HG02610 (cell line): ENCODE results near the gene DRC3.

Source experiments
- ATAC-seq: cut with Tn5 transposase; IDR thresholded peaks from one replicate; pipeline ENCODE4 v1.9.1; 2021; ENCODE audit warnings: mild to moderate bottlenecking, moderate library complexity; ENCODE audit not compliant: unreplicated experiment

Gene DRC3

GRCh38 chr17:18042983-18043382 lies 70.3 kb downstream of the DRC3 start:
- no peak for ATAC-seq

GRCh38 chr17:18043491-18043890 lies 70.8 kb downstream of the DRC3 start:
- no peak for ATAC-seq

GRCh38 chr17:18044609-18045008 lies 71.9 kb downstream of the DRC3 start:
- ATAC-seq, result no peak

- ATAC-seq, result no peak
Observed at GRCh38 chr17:18045691-18046350, 73.2 kb downstream of the DRC3 start.

GRCh38 chr17:18055597-18055996 lies 82.9 kb downstream of the DRC3 start:
- ATAC-seq, result no peak

GRCh38 chr17:18056214-18056613 lies 83.6 kb downstream of the DRC3 start:
- ATAC-seq, result no peak

- no peak for ATAC-seq
Observed at GRCh38 chr17:18059283-18059682, 86.6 kb downstream of the DRC3 start.

- ATAC-seq, result no peak
Observed at GRCh38 chr17:18064053-18064452, 91.4 kb downstream of the DRC3 start.

- no peak for ATAC-seq
Observed at GRCh38 chr17:18065546-18065945, 92.9 kb downstream of the DRC3 start.
